HL-60 (cell line): ENCODE data around the gene OSBPL2.

Experiments
- DNase-seq, 2 experiments: peaks; one replicate each; pipeline ENCODE4 v3.0.0-alpha.2; 2010 to 2020; ENCODE audit warnings: low read depth in 1 of 2, low spot score in 1 of 2
- H3K27ac ChIP-seq: fragments of 250-450 bp; sonication (Bioruptor Pico); replicated peaks from 2 replicates; pipeline ENCODE4 v1.5.1; 2020; ENCODE audit warnings: mild to moderate bottlenecking, moderate library complexity
- H3K27me3 ChIP-seq: fragments of 250-450 bp; sonication (Bioruptor Pico); 2 replicates; pipeline ENCODE4 v1.5.1; 2021; ENCODE audit warnings: mild to moderate bottlenecking, moderate library complexity; ENCODE audit not compliant: insufficient read depth, poor library complexity, severe bottlenecking
- H3K4me3 ChIP-seq: replicated peaks from 2 replicates; pipeline ENCODE4 v1.5.1; 2011; ENCODE audit warnings: mild to moderate bottlenecking, control low read depth, low read length; ENCODE audit not compliant: insufficient read depth
- CTCF ChIP-seq: IDR thresholded peaks from one replicate; pipeline ENCODE4 v1.5.1; 2011; ENCODE audit warnings: low read length, control low read depth, inconsistent platforms; ENCODE audit not compliant: insufficient read depth
- GABPA ChIP-seq: IDR thresholded peaks from 2 replicates; pipeline ENCODE4 v1.6.1; 2012; ENCODE audit warnings: low read depth
- POLR2AphosphoS5 ChIP-seq: IDR thresholded peaks from 2 replicates; pipeline ENCODE4 v1.6.1; 2012; ENCODE audit warnings: low read depth
- REST ChIP-seq: IDR thresholded peaks from 2 replicates; pipeline ENCODE4 v1.6.1; 2012; ENCODE audit warnings: low read depth; ENCODE audit not compliant: insufficient replicate concordance
- SPI1 ChIP-seq: IDR thresholded peaks from 2 replicates; pipeline ENCODE4 v1.6.1; 2012; ENCODE audit warnings: low read depth, mild to moderate bottlenecking, borderline replicate concordance

OSBPL2 gene

GRCh38 chr20:62281161-62281933 is 43.0 kb downstream of the OSBPL2 start:
- Histone ChIP-seq H3K27me3 (no peaks in the 10 kb centered on the region), H3K27ac (no peak overlapping the region)

GRCh38 chr20:62282103-62282502 is 43.8 kb downstream of the OSBPL2 start:
- no peaks in the 10 kb centered on the region for H3K27me3 ChIP-seq
- no peak overlapping the region for H3K4me3 ChIP-seq
- no peak overlapping the region for H3K27ac ChIP-seq
- TF ChIP-seq POLR2AphosphoS5 = no peak
- DNase-seq = no peak

More at GRCh38 chr20:62281161-62281933, 43.0 kb downstream of the OSBPL2 start:
- no peak overlapping the region for H3K4me3 ChIP-seq
- DNase-seq = no peak
- no peak for TF ChIP-seq REST
- TF ChIP-seq POLR2AphosphoS5 = no peak

- TF ChIP-seq CTCF (no peak), SPI1 (no peak), GABPA (no peak), POLR2AphosphoS5 (no peak), REST (no peak)
- H3K27ac ChIP-seq = no peak overlapping the region
- DNase-seq = no peak
- H3K27me3 ChIP-seq = no peaks in the 10 kb centered on the region
- H3K4me3 ChIP-seq = no peak overlapping the region
Measured at GRCh38 chr20:62282877-62283503, 44.7 kb downstream of the OSBPL2 start.

- no peak for TF ChIP-seq POLR2AphosphoS5
- no peak for TF ChIP-seq CTCF
- no peak for TF ChIP-seq GABPA
- DNase-seq = no peak
Measured at GRCh38 chr20:62284448-62284847, 46.1 kb downstream of the OSBPL2 start.

GRCh38 chr20:62285151-62285550 is 46.8 kb downstream of the OSBPL2 start:
- no peak for TF ChIP-seq GABPA
- no peak for TF ChIP-seq REST
- no peak for TF ChIP-seq POLR2AphosphoS5
- no peak for TF ChIP-seq SPI1
- no peak for TF ChIP-seq CTCF
- DNase-seq = no peak
- Histone ChIP-seq H3K4me3 (no peak overlapping the region), H3K27ac (no peak overlapping the region), H3K27me3 (no peaks in the 10 kb centered on the region)

More at GRCh38 chr20:62284448-62284847, 46.1 kb downstream of the OSBPL2 start:
- H3K4me3 ChIP-seq = no peak overlapping the region
- no peak overlapping the region for H3K27ac ChIP-seq
- no peaks in the 10 kb centered on the region for H3K27me3 ChIP-seq
